HL-60 (cell line): ENCODE results near the gene DNAI2.

ENCODE experiments used
- CTCF ChIP-seq: IDR thresholded peaks from one replicate; pipeline ENCODE4 v1.5.1; 2011; ENCODE audit warnings: low read length, control low read depth, inconsistent platforms; ENCODE audit not compliant: insufficient read depth
- GABPA ChIP-seq: IDR thresholded peaks from 2 replicates; pipeline ENCODE4 v1.6.1; 2012; ENCODE audit warnings: low read depth
- POLR2AphosphoS5 ChIP-seq: IDR thresholded peaks from 2 replicates; pipeline ENCODE4 v1.6.1; 2012; ENCODE audit warnings: low read depth
- REST ChIP-seq: IDR thresholded peaks from 2 replicates; pipeline ENCODE4 v1.6.1; 2012; ENCODE audit warnings: low read depth; ENCODE audit not compliant: insufficient replicate concordance
- SPI1 ChIP-seq: IDR thresholded peaks from 2 replicates; pipeline ENCODE4 v1.6.1; 2012; ENCODE audit warnings: low read depth, mild to moderate bottlenecking, borderline replicate concordance

GRCh38 chr17:74274060-74274708 lies at the start of gene DNAI2:
- TF ChIP-seq SPI1 (no peak), REST (no peak), CTCF (no peak), POLR2AphosphoS5 (no peak), GABPA (no peak)
